ENCODE data around the gene EFL1. TPM values are rescaled to one million over a fixed set of nuclear protein-coding genes. Genes with fewer than 3 reads are reported as not detected.

Gene EFL1
- total and polyA plus RNA-seq, 2 donors (not counting 3 experiments of a cell fraction or from before 2014, with no cell fraction given) = 6.6 to 21.9 TPM

DNA sequence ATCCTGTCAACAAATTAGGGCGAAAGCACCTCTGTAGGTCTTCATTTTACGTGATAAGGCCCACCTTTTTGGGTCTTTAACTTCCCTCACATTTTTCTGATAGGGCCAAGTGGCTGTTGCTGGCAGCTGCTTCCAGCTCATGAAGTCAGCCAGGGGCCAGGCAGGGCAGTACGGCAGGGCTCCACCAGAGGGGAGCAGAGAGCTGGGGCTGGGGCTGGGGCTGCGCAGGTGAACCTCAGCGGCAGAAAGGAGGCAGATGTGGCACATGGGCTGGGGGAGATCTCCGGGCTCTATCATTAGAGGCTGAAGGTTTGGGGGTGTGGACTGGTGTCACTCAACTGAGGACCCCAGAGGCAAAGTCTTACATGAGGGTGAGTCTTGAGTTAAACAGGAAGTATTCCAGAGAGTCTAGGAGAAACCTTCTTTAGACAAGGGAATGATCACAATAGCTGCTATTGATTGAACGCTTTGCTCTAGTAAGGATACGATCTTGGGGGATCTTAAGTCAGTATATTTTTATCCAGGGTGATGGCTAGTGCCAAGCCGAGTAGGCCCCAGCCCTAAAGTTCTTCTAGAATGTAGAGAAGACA, 153.9 kb downstream of the EFL1 start:
- dilution Hi-C loops (cut with MboI; ENCODE audit: extremely low pct_ligation_motif_present, low sequenced_read_pairs) = no loop called here
- no peak overlapping the region for H2AFZ ChIP-seq (ENCODE audit: low read depth, low read length)
- H3K9me1 ChIP-seq (replicated peaks; ENCODE audit: control insufficient read depth, extremely low read depth, insufficient read depth, low read length) = no peaks in the 10 kb centered on the region
- H3K9ac ChIP-seq (replicated peaks; ENCODE audit: extremely low read depth, insufficient read depth, low read length) = no peak overlapping the region
- H3K36me3 ChIP-seq (ENCODE audit: control insufficient read depth in 2 of 2, extremely low read depth in 1 of 2, insufficient read depth in 2 of 2, low read length in 2 of 2) = no peaks in the 10 kb centered on the region
- intact Hi-C loops (cut with micrococcal nuclease) = loop anchor here (1.0 to 5.0 kb wide), 5 partner anchors 31 to 698 kb away; partner anchors contain the start of gene MEX3B
- no peak for TF ChIP-seq FOS (IDR thresholded peaks at IDR 0.05; ENCODE audit: borderline replicate concordance, insufficient read depth, low read length)
- TF ChIP-seq CTCF (IDR thresholded peaks at IDR 0.05; ENCODE audit: extremely low read depth in 1 of 2, insufficient read depth in 1 of 2, low read depth in 1 of 2, low read length in 2 of 2) = peak; percentile 71 to 87
- no peak for TF ChIP-seq MYC (IDR thresholded peaks at IDR 0.05; ENCODE audit: low read depth, low read length)
- no peak for TF ChIP-seq EZH2 (IDR thresholded peaks at IDR 0.05; ENCODE audit: borderline replicate concordance, low read depth, low read length, severe bottlenecking)
- no peak for TF ChIP-seq JUN (IDR thresholded peaks at IDR 0.05; ENCODE audit: borderline replicate concordance, insufficient read depth, insufficient read length, low read depth)
- peak; percentile 60 for DNase-seq (ENCODE audit: low read depth, low spot score)
- no peaks in the 10 kb centered on the region for H3K79me2 ChIP-seq (ENCODE audit: control insufficient read depth, insufficient read depth, low read length)
- H3K4me2 ChIP-seq (ENCODE audit: insufficient read depth, low read length) = no peak overlapping the region
- H3K9me3 ChIP-seq (replicated peaks; ENCODE audit: control insufficient read depth, insufficient read depth, low read length) = no peaks in the 10 kb centered on the region
- no peaks in the 10 kb centered on the region for H3K4me1 ChIP-seq (ENCODE audit: control insufficient read depth, extremely low read depth, insufficient read depth, low read length)
- no peak overlapping the region for H3K27ac ChIP-seq (ENCODE audit: insufficient read depth, low read depth, low read length)
- POLR2A ChIA-PET = no interaction called here
- CTCF ChIA-PET = interaction anchor here (0.5 to 5.6 kb wide), 57 partner anchors 8 to 1113 kb away, joined by 3 to 91 read pairs (median 6); partner anchors contain the start of gene MEX3B
- H4K20me1 ChIP-seq (replicated peaks; ENCODE audit: control insufficient read depth, extremely low read depth, insufficient read depth, low read length) = no peaks in the 10 kb centered on the region
- no peaks in the 10 kb centered on the region for H3K27me3 ChIP-seq (ENCODE audit: control insufficient read depth in 2 of 2, insufficient read depth in 2 of 2, low read length in 2 of 2)
- BruUV-seq (replicated peaks) = no TSS peak
- peak; percentile 76 for FAIRE-seq
- no peak overlapping the region for H3K4me3 ChIP-seq (replicated peaks in 1 of 3; ENCODE audit: insufficient read depth in 1 of 3, low read depth in 1 of 3, low read length in 3 of 3)

Data from endothelial cell of umbilical vein (primary cell).